Fibroblast of skin of abdomen (primary cell): ENCODE measurements around the gene DHH.
A peak's percentile ranks its signal among the peaks of the same experiment; 100 is the strongest.
"Not testable (repeated sequence)": the region's sequence is repeated elsewhere in the genome, so short reads cannot be mapped to it uniquely, and the experiment has no call there.

Source experiments
- DNase-seq: peaks from one replicate; pipeline ENCODE4 v3.0.0-alpha.2; 2013

DHH gene

DNA sequence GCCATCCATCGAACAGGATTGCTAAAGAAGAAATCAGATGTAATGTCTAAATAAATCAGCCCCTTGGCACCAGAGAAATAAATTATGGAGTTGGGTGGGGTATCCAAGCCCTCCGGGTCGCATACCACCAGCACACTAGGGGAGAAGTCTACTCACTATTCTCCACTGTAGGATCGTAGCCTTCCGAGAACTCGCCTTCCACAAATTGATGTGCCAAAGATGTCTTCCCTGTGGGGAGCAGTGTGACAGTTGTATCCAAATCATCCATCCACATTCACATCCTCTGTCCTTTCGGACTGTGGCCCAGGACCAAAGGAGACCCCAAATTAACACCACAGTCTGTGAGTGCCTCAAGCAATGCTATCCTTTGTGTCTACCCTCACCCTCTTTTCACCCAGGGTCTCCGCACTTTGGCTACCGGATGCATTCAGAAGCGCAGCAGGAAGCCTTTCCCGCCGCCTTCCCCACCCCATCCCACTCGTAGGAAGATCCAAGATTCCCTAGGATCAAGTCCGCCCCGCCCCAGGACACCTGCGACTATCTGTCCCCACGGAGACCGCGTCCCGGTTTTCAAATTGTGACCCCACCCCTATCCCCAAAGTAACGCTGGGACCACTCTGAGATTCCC, 25.6 kb downstream of the DHH start:
- no peak for DNase-seq

DNA sequence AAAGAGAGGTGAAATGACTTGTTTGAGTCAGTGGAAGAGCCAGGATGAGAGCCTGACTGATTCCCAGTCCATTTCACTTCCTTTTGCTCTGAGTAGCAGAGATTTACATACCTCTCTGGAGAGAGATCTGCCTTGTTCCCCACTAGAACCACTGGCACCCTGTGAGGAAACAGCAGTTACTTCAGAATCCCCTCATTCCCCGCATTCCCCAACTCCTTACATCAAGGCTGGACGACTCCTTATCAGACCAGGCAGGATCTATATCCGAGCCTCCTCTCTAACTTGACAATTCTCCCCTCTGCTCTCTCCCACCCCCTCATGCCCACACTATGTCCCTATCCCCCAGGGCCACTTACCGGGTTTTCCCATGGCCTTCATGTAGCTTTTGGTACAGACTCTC, 28.5 kb downstream of the DHH start:
- DNase-seq: no peak

DNA sequence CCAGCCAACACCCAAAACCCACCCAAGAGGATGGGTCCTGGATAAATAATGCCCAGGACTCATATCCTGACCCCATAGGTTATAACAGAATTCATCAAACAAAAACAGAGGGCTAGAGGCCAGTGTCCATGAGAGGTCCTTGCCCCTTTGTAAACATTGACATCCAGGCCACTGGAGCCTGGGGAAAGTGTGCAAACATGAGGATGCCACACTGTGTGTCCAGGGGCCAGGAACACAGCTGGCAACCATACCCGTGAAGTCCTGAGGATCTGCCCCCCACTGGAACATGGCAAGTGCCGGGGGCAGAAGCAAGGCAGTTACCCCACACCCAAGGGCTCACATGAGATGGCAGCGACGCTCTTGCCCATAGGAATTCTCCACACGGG, 29.8 kb downstream of the DHH start:
- no peak for DNase-seq

- DNase-seq: not testable (repeated sequence)
Observed at GRCh38 chr12:49061916-49062315, 32.7 kb downstream of the DHH start.

DNA sequence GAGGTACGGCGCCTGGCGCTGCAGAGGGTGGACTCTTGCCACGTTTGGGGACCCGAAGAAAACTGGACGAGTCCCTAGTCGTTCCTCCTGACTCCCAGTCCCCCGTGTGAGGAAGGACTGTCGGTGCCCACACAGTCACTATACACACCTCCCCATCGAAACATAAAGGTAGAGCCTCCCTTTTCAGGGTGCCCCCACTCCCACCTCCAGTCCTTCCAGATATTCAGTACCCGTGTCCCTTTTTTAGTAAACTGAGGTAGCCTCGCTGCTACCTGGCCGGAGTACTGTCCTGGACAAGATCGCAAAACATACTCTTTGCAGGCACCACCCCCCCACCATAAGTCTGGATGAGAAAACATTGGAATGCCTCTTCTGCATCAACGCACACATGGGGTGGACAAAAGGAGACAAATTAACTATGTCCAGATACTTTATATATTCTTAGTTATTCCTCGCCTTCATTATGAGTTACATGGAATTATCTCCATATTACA, 33.4 kb downstream of the DHH start:
- no peak for DNase-seq

DNA sequence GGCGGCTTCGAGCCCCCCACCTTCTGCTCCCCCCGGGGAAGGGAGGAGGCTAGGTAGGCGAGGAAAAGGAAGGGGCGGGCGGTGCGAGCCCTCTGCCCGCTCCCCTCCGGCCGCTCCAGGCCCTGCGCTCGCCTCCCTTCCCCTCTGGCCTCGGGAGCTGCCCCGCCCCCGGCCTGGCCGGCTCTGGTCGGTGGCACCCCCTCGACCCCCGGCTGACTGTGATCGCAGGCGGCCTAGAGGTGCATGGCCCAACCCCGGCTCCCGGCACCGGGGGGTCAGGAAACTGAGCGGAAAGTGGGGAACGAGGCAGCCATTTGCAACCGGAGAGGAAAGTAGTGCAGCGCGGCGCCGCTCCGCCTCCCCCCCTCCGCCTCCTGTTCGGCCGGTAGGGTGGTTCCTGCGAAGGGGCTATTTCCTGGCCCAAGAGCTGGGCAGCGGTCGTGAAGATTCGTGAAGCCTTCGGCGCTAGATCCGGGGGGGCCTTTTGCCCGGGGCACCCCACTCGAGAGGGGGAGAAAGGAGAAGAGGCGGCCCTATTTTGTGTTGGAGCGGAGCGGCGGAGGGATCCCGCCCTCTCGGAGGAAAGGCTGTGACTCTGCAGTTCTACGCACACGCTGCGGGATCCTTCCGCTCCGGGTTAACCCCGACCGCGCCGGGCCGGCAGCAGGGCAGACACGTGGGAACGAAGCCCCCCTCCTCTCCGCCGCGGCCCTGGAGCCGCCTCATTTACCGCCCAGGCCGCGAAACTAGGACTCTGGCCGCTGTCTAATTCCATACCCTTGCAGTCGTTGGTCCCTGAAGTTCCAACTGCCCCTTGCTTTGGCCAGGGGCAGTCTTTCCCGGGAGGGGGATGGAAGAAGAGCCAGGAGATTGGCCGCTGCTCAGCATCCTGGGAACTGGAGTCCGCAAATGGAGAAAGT, 34.1 kb downstream of the DHH start, which contains the start of gene KMT2D:
KMT2D (minus strand) TSS at position 558 of the 920 bp plus-strand sequence. CDS start 5,470 bp downstream, outside the sequence.
- peak; percentile 97 for DNase-seq

- DNase-seq: peak; percentile 8
Observed at GRCh38 chr12:49059299-49060171, 35.1 kb downstream of the DHH start.

DNA sequence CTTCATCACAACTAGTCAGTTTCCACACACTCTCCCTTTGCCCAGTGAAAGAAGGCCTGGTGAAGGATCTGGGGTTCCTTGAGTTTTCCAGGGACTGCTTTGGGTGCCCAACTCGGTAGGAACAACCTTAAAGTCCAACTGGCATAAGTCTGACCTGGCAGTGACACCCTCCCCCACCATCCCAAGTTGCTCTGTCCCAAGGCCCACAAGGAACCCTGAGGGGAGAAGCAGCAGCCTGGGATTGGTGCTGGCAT, 35.6 kb downstream of the DHH start:
- no peak for DNase-seq

DNA sequence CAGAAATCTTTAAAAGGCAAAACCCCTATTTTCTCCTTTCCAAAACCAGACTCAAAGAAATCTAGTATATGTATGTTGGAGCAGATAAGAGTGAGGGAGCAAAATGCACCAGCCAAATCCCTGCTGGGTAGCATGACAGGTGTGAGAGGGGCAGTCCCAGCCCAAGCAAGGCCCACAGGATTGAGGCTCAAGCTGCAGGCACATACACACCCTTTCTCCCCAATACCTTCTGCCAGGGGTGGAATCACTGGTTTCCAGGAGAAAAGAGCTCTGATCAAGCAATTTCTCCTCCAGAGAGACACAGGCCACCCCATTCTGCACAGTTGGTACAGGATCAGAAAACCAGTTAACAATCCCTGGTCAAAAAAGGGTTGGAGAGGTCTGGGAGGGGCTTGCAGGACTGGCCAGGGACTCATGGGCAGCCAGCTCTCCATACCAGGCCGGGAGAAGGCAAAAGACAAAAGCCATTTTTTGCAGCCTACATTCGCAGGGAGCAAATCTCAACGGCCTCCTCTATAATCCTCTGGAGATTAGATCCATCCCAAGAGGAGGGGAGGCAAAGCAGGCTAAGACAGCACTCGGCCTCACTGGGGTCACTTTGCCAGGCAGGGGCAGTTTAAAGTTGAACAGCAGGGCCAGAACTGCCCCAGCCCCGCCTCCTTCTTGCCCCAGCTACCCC, 36.1 kb downstream of the DHH start:
- no peak for DNase-seq

DNA sequence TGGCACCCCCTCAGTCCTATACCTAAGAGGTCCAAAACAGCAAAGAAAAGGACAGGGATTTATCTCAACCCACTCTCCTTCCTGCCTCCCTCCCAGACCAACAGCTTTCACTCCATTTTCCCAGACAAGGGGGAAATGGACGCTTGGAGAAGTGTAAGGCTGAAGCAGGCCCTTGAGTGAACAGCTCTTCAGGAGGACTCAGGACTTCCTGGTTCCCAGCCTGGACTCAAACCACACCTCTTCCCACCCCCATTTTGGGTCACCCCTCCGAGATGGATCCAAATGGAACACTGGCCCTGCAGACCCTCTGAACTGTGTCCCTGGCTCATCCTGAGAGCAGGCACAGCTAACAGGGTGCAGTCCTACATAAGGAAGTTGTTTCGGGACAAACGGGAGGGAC, 36.7 kb downstream of the DHH start:
- no peak for DNase-seq

DNA sequence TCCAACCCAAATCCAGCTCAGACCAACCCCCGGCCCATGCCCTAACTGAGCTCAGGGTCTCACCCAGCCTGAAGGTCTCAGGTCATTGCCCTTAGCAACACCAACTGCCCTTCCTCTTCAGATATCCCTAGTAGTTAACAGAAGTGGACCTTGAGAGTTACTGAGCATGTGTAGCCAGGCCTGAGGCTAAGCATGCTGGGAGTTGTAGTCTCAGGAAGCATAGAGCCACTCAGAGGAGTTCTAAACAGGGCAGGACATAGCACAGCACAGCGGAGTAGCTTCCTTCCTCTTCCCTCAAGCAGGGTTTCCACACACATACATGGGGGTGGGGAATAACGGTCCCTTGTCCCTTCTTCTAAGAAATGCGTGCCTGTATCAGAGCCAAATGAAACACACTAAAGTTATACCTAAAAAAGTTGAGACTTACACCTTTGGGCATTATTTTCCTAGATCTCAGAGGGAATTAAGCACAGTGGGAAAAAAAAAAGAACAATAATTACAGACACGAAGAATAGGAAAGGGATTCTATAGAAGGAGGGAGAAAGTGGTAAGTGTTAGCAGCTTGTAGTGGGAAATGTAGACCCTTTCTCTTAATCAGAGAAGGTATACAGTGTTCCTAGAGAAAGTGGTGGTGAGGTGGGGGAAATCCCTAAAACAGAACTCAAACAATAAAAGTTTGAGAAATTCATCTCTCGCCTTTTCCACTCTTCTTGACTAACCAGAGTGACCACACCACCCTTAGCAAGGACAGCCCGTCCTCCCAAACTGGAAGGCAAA, 38.4 kb downstream of the DHH start:
- DNase-seq: peak; percentile 64

- DNase-seq: no peak
Observed at GRCh38 chr12:49055092-49055491, 39.5 kb downstream of the DHH start.

DNA sequence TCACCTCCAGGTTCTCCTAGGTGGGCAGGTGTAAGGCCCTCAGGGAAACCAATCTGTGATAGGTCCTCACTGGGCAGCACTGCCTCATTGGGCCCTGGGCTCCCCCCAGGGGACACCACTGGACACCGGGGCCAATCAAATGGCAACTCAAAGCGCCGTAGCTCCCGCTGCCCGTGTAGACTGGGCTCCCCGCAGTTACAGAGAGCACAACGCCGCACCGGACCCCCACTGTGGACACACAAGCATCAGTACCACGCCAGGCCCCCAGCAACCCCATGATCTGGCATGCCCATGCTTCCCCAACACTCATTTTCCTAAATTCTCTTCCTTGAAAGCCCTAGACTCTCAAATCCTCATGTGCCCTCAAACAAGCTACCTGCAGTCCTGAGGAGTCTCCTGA, 40.1 kb downstream of the DHH start:
- no peak for DNase-seq

- DNase-seq: no peak
Observed at GRCh38 chr12:49054096-49054495, 40.5 kb downstream of the DHH start.

DNA sequence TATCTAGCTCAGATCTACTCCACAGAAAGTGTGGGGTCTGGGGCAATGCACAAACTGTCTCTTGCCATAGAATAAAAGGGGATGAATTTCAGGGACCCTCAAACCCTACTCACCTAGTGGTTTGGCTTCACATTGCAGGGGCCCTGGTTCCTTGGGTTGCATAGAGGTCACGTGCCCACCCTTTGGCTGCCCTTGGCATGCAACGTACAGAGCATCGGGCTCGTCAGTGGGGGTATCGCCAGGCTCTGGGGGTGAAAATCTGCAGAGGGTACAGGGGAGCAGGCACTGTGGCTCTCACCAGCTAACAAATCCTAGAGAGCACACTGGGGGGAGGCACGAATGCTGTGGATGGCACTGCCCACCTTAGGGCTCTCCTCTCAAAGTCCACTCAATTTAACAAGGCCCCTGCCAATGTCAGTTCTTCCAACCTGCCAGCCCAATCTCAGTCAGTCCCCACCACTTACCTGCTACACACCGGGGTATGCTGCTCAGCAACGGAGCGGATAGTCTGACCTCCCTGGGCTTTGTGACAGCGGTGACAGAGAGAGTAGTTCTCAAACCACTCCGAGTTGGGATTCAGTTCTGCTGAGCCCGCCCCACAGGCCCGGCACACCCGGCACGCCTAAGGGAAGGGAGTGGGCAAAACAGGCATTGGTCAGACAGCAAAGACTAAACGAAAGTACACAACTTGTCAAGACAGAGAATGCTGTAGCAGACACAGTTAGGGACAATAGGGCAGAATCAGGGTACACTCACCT, 42.0 kb downstream of the DHH start:
- no peak for DNase-seq

DNA sequence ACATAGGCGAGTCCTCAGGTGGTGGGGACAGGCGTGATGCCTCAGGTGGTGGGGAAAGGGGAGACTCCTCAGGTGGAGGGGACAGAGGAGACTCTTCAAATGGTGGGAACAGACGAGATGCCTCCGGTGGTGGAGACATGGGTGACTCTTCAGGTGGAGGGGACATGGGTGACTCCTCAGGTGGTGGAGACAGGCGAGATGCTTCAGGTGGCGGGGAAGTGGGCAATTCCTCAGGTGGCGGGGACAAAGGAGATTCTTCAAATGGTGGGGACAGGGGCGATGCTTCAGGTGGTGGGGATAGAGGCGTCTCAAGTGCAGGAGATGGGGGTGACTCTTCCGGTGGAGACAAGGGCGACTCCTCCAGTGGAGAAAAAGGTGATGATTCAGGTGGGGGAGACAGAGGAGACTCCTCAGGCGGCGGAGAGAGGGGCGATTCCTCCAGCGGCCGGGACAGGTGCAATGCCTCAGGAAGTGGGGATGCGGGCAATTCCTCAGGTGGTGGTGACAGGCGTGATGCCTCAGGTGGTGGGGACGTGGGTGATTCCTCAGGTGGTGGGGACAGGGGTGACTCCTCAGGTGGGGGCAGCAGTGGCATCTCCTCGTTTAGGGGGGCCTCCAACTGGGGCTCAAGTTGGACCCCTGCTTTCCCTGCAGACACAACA, 42.7 kb downstream of the DHH start:
- DNase-seq: no peak

- no peak for DNase-seq
Observed at GRCh38 chr12:49051373-49051764, 43.2 kb downstream of the DHH start.

- DNase-seq: no peak
Observed at GRCh38 chr12:49050507-49051372, 43.9 kb downstream of the DHH start.

- peak; percentile 37 for DNase-seq
Observed at GRCh38 chr12:49049566-49050224, 44.9 kb downstream of the DHH start.
